IPS-18a (cell line): Measurements from ENCODE around the gene TGDS.
"Not testable (repeated sequence)": the region's sequence is repeated elsewhere in the genome, so short reads cannot be mapped to it uniquely, and the experiment has no call there.

Experiments
- H3K27ac ChIP-seq: one replicate; pipeline ENCODE4 v1.5.1; 2013; ENCODE audit warnings: low read length
- H3K27me3 ChIP-seq: one replicate; pipeline ENCODE4 v1.6.1; 2013; ENCODE audit warnings: mild to moderate bottlenecking, low read length; ENCODE audit not compliant: control insufficient read depth, insufficient read depth
- H3K36me3 ChIP-seq: one replicate; pipeline ENCODE4 v1.6.1; 2013; ENCODE audit warnings: low read depth, low read length; ENCODE audit not compliant: control insufficient read depth
- H3K4me1 ChIP-seq: one replicate; pipeline ENCODE4 v1.6.1; 2013; ENCODE audit warnings: low read depth, low read length; ENCODE audit not compliant: control insufficient read depth
- H3K4me3 ChIP-seq: one replicate; pipeline ENCODE4 v1.5.1; 2013; ENCODE audit warnings: low read length
- H3K9ac ChIP-seq: one replicate; pipeline ENCODE4 v1.6.1; 2013; ENCODE audit warnings: mild to moderate bottlenecking, low read length, moderate library complexity
- H3K9me3 ChIP-seq: one replicate; pipeline ENCODE4 v1.6.1; 2013; ENCODE audit warnings: low read depth, low read length; ENCODE audit not compliant: control insufficient read depth

The TGDS gene

DNA sequence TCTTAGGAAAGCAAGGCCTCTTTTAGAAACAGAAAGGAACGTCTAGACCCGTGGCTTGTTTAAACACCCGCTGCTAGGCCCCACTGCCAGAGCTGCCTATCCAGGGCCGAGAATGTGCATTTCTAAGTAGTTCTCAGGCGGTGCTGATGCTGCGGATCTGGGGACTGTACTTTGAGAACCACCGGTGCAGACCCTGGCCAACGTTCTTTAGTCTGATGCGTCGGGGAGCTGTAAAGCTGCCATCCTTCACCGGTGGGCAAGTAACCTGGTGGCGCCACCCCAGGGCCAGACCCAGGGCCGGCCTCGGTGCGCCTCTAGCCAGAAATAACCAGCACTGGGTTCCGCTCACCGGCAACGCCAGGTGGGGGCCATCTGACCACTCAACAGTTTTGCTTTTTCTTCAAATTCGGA lies 47.1 kb downstream of the TGDS start:
- peak overlapping the region; percentile 59 for H3K9ac ChIP-seq
- H3K27ac ChIP-seq = no peak overlapping the region
- H3K27me3 ChIP-seq = peaks cover 5% of the 10 kb centered on the region
- H3K4me1 ChIP-seq = peaks cover 20% of the 10 kb centered on the region
- H3K4me3 ChIP-seq = peak overlapping the region; percentile 76
- H3K9me3 ChIP-seq = no peaks in the 10 kb centered on the region
- H3K36me3 ChIP-seq = no peaks in the 10 kb centered on the region

DNA sequence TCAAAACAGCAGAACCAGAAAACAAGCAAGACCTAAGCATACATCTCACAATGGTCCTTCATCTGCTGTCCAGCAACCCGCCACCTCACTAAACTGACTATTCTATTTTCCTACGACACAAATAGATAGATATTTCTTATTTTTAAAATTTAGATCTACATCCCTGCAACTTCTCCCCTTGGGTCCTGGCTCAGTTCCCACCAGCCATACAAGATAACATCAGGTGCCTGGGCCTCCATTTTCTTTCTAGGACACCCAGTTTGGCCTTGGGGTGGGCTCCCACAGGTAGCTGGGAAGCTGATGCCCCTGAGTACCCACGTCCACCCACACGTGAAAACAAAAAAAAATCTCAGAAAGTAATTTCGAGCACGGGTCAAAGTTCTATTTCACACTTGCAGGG lies 47.6 kb downstream of the TGDS start:
- H3K4me1 ChIP-seq = peaks cover 20% of the 10 kb centered on the region
- H3K9ac ChIP-seq = peak overlapping the region; percentile 59
- peak overlapping the region; percentile 76 for H3K4me3 ChIP-seq
- H3K27ac ChIP-seq = no peak overlapping the region
- H3K36me3 ChIP-seq = no peaks in the 10 kb centered on the region
- no peaks in the 10 kb centered on the region for H3K9me3 ChIP-seq
- peaks cover 5% of the 10 kb centered on the region for H3K27me3 ChIP-seq

DNA sequence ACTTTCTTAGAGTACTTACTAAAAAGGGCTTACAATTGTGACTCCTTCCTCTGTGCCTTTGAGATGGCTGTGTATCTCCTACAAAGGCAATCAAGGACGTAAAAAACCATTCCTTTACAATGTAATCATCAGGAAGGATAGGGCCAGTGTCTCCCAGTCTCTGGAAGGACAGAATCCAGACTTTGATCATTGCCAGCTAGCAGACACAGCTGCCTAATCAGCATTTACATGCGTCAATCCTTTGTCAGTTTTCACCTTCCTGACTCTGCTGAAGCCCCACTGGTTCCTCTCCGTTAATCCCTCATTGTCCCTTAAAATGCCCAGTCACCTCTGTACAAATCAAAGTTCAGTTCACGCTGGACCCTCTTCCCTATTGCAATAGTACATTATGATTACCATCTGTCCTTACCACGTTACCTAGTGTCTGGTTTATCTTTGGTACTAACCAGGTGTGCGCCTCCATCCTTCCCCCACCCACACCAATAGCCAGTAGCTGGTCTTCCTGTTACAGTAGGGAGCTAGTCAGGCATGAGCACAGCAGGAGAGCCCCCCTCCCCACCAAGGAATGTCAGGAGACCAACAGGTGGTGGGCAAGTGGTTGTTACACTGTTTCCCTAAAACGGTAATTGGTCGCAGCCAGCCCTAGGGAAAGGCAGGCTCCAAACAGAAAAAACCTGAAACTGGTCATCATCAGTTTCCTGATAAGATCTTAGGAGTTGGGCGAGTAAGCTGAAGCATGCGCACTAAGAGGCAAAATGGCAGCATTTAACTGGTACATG lies 49.7 kb downstream of the TGDS start:
- Histone ChIP-seq H3K27ac (no peak overlapping the region), H3K4me3 (no peak overlapping the region), H3K27me3 (peaks cover 5% of the 10 kb centered on the region), H3K36me3 (no peaks in the 10 kb centered on the region), H3K9me3 (no peaks in the 10 kb centered on the region), H3K4me1 (peaks cover 20% of the 10 kb centered on the region), H3K9ac (no peak overlapping the region)

DNA sequence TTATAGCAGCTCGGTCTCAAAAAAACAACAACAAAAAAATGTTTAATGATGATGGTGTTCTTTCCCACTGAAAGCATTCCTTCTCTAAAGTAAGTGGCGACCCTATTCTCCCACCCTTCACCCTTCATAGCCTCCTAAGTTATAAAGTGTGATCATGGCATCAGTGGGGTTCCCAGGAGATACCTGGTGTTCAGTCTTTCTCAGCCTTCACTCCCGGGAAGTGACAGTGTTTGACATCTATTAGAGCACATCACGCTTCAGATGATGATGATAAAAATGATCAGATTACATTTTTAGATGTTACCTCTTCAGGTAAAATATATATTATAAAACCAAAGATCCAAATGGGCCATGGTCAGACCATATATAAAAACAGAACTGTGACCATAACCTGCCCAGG lies 51.0 kb downstream of the TGDS start:
- Histone ChIP-seq H3K27me3 (no peaks in the 10 kb centered on the region), H3K9me3 (no peaks in the 10 kb centered on the region), H3K4me1 (peaks cover 20% of the 10 kb centered on the region), H3K36me3 (no peaks in the 10 kb centered on the region), H3K27ac (no peak overlapping the region), H3K9ac (no peak overlapping the region), H3K4me3 (no peak overlapping the region)

DNA sequence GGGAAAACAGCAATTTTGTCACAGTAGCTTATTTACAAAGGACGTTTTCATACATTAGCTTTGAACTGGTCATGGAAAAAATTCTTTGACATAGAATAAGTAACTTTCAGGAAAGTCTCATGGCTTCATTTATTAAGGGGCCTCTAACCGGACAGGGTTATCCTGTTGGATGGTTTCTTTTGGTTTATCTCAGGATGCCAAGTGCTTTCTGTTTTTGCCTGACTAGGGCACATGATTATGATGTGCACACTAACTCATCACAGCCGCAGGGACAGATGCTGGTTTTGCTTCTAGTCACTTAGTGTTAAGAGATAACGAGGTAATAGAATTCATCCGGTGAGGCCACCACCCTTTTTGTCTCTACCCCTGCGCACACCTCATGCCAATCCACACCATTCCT lies 53.0 kb downstream of the TGDS start:
- H3K4me3 ChIP-seq = no peak overlapping the region
- peaks cover 12% of the 10 kb centered on the region for H3K4me1 ChIP-seq
- H3K9me3 ChIP-seq = no peaks in the 10 kb centered on the region
- H3K27ac ChIP-seq = no peak overlapping the region
- H3K27me3 ChIP-seq = no peaks in the 10 kb centered on the region
- no peak overlapping the region for H3K9ac ChIP-seq
- H3K36me3 ChIP-seq = no peaks in the 10 kb centered on the region

DNA sequence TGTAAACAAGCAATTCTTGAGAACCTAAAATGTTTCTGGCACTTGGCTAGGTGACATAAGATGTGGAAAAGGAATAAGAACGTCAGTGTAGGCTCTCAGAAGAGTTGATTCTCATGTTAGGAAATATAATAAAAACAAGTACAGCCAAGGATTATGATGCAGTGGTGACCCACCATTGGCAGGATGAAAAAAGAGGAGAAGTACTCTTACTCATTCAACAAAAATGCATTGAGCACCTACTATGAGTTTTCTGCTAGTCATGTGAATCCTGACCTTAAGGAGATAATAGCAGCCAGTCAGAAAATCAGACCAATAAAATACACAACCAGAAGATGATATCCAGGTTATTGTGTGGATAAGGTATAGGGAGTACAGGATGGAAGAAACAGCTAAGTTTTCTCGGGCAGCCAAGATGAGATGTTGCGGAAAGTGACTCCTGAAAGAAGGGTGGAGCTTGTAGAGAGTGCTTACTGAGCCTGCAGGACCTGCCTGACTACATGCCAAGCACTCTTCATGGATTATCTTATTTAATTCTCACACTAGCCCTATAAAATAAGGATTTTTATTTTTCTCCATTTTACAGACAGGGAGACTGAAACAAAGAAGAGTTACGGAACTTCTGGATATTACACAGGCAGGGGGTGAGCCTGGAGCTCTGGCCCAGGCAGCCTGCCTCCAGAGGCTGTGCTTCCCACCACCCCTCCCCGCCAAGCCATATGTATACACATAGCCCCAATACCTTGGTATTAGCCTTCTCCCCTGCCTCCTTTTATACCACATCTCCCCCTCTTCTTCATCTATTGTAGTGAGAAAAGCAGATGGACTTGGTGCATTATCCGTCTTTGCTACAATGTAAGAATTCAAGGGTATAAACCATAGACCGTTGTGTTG lies 58.0 kb downstream of the TGDS start:
- Histone ChIP-seq H3K36me3 (no peaks in the 10 kb centered on the region), H3K4me3 (no peak overlapping the region), H3K9me3 (no peaks in the 10 kb centered on the region), H3K27me3 (no peaks in the 10 kb centered on the region), H3K4me1 (peaks cover 8% of the 10 kb centered on the region), H3K9ac (no peak overlapping the region), H3K27ac (no peak overlapping the region)

DNA sequence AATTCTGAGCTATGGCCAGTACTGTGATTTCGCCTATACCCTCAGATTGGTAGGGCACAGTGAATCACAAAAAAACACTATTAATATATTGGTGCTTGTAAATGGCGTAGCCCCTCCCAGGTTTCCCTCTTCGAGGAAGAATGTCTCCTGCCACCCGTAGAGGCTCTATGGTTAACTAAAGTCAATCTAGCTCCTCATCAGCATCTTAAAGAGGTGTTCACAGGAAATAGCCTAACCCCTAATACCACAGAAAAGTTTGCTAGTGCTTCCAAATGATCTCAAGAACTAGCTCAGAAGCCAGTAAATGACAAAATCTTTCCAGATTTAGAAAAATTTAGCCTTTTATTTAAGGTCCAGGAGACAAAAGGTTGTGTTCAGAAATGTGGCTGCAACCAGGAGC lies 60.2 kb downstream of the TGDS start:
- Histone ChIP-seq H3K9ac (no peak overlapping the region), H3K4me3 (no peak overlapping the region), H3K27me3 (no peaks in the 10 kb centered on the region), H3K27ac (no peak overlapping the region), H3K9me3 (no peaks in the 10 kb centered on the region), H3K4me1 (peaks cover 8% of the 10 kb centered on the region), H3K36me3 (no peaks in the 10 kb centered on the region)

DNA sequence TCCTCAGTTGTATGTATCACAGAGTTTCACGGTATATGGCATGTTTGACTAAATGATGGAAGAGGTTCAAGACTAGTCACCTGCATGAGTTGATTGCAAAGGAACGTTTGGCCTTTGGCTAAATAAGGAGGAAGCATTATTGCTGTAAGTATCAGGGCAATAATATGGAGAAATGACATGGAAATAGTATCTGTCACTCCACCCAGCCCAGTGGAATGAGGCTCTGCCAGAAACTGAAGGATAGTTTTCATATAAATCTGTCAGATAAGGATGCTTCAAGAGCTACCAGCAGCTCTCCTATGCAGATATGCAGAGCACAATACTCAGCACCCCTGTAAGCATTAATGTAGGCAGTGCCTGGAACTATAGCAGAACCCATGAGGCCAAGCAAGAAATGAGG lies 60.7 kb downstream of the TGDS start:
- H3K4me3 ChIP-seq = no peak overlapping the region
- no peaks in the 10 kb centered on the region for H3K9me3 ChIP-seq
- H3K4me1 ChIP-seq = peaks cover 8% of the 10 kb centered on the region
- no peak overlapping the region for H3K9ac ChIP-seq
- no peak overlapping the region for H3K27ac ChIP-seq
- H3K36me3 ChIP-seq = no peaks in the 10 kb centered on the region
- H3K27me3 ChIP-seq = no peaks in the 10 kb centered on the region

DNA sequence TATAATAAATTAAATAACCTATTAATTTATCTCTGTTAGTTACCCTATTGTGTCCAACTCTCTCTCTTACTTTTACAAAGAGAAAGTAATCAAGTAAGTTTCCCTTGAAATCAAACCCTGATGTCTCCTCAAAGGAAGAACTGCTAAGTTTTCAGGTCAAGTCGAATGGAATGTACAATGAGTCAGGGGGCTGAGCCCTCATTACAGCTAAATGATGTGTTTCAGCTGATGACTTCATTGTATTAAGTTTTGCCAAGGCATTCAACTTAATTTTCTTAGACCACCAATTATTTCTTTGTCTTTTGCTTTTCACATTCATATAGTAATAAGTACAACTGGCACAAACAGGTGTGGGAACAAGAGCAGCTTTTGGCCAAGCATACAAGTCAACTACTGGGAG lies 61.8 kb downstream of the TGDS start:
- peaks cover 8% of the 10 kb centered on the region for H3K4me1 ChIP-seq
- H3K9ac ChIP-seq = no peak overlapping the region
- no peak overlapping the region for H3K27ac ChIP-seq
- H3K4me3 ChIP-seq = no peak overlapping the region
- no peaks in the 10 kb centered on the region for H3K9me3 ChIP-seq
- H3K27me3 ChIP-seq = no peaks in the 10 kb centered on the region
- H3K36me3 ChIP-seq = no peaks in the 10 kb centered on the region

DNA sequence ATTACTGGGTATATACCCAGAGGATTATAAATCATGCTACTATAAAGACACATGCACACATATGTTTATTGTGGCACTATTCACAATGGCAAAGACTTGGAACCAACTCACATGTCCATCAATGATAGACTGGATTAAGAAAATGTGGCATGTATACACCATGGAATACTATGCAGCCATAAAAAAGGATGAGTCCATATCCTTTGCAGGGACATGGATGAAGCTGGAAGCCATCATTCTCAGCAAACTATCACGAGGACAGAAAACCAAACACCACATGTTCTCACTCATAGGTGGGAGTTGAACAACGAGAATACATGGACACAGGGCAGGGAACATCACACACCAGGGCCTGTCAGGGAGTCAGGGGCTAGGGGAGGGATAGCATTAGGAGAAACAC lies 63.7 kb downstream of the TGDS start:
- H3K27ac ChIP-seq, H3K9me3 ChIP-seq, H3K4me3 ChIP-seq, H3K9ac ChIP-seq, H3K36me3 ChIP-seq, H3K27me3 ChIP-seq, H3K4me1 ChIP-seq: not testable (repeated sequence)

DNA sequence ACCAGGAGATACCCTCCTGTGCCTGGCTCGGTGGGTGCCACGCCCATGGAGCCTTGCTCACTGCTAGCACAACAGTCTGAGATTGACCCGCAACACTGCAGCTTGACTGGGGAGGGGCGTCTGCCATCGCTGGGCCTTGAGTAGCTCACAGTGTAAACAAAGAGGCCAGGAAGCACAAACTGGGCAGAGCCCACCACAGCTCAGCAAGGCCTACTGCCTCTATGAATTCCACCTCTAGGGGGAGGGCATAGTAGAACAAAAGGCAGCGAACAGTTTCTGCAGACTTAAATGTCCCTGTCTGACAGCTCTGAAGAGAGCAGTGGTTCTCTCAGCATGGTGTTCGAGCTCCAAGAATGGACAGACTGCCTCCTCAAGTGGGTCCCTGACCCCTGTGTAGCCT lies 69.0 kb downstream of the TGDS start:
- H3K4me3 ChIP-seq, H3K27me3 ChIP-seq, H3K36me3 ChIP-seq, H3K4me1 ChIP-seq, H3K9me3 ChIP-seq, H3K9ac ChIP-seq, H3K27ac ChIP-seq: not testable (repeated sequence)

DNA sequence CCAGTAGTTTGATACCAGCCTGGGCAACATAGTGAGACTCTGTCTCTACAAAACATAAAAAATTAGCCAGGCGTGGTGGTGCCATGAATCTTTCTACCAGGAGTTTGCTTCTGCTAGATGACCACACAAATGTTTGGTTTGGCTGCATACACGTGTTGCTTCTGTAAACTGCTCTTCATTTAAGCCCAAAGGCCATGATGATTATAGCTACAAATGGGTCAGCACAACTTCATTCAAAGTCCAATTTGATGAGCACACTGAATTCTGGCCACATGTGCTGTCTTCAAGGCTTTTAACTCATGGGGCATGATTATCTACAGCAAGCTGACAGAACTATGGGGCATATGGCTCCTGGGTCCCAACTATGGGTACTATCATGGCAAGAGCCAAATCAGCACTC lies 70.2 kb downstream of the TGDS start:
- Histone ChIP-seq H3K4me1 (no peaks in the 10 kb centered on the region), H3K36me3 (no peaks in the 10 kb centered on the region), H3K9ac (no peak overlapping the region), H3K9me3 (no peaks in the 10 kb centered on the region), H3K27me3 (no peaks in the 10 kb centered on the region), H3K4me3 (no peak overlapping the region), H3K27ac (no peak overlapping the region)
